Motor neuron (in vitro differentiated cells): ENCODE measurements around the gene CHRNB2. TPM values are rescaled to one million over a fixed set of nuclear protein-coding genes. Genes with fewer than 3 reads are reported as not detected.

Source experiments
- ATAC-seq, 8 experiments: fragments of 200-7000 bp; cut with Tn5 transposase; replicated peaks in 6 of 8; 2 replicates each; pipeline ENCODE4 v1.8.0; 2021; ENCODE audit warnings: mild to moderate bottlenecking in 8 of 8, moderate library complexity in 8 of 8
- H3K27ac ChIP-seq, 2 donors: fragments of 250-450 bp; sonication (Bioruptor Pico); 2 replicates each; pipeline ENCODE4 v1.9.0; 2021; ENCODE audit warnings: antibody characterized with exemption in 2 of 2, mild to moderate bottlenecking in 2 of 2, moderate library complexity in 1 of 2
- H3K4me1 ChIP-seq, 2 donors: fragments of 250-450 bp; sonication (Bioruptor Pico); replicated peaks in 1 of 2; 2 replicates each; pipeline ENCODE4 v1.6.1; 2021; ENCODE audit warnings: antibody characterized with exemption in 2 of 2, mild to moderate bottlenecking in 2 of 2, moderate library complexity in 1 of 2
- H3K4me3 ChIP-seq, 5 donors: fragments of 250-450 bp; sonication (Bioruptor Pico); 2 replicates each; pipeline ENCODE4 v1.9.0; 2021; ENCODE audit warnings: antibody characterized with exemption in 5 of 5, mild to moderate bottlenecking in 5 of 5, moderate library complexity in 4 of 5
- WGBS, 10 experiments: fragments of 450-650 bp; shearing (Covaris generic); methylation state at CpG; one replicate each; pipeline ENCODE4 v1.0.0; 2022; 5-methylcytosine and 5-hydroxymethylcytosine counted together
- in situ Hi-C, 9 experiments: fragments of 400-800 bp; cut with MboI; loops; one replicate each; pipeline ENCODE4 v1.15.0; 2021; ENCODE audit warnings: low sequenced_read_pairs in 9 of 9, low pct_unique_long_range_greater_than_20kb in 2 of 9; ENCODE audit not compliant: unreplicated experiment in 9 of 9
- total RNA-seq, 8 experiments: library from RNA; unstranded; fragments of 300-600 nt; gene quantifications; 2 replicates each; pipeline versions ENCODE4 v1.2.3 to v1.2.4, GENCODE V29; 2022

Gene CHRNB2
- total RNA-seq, 8 experiments from 2014 or later: 0.81 to 31.9 (median 11.6) TPM

- no peak overlapping the region for H3K27ac ChIP-seq
- H3K4me3 ChIP-seq: no peak overlapping the region
- in situ Hi-C loops: no loop called here
- H3K4me1 ChIP-seq: peaks cover 24 to 25% of the 10 kb centered on the region in 2 donors
- WGBS, 10 experiments: 48 to 74% (median 60%) methylated on average over 1 to 12 of the region's 12 CpGs; no CpG with 5 or more reads in 1 of the 10 experiments
- peak in 3 of 8 experiments; percentile 7 to 40 (median 25) for ATAC-seq
Measured at GRCh38 chr1:154609398-154610380, 42.1 kb downstream of the CHRNB2 start.

- in situ Hi-C loops: no loop called here
- no peak overlapping the region for H3K27ac ChIP-seq
- peaks cover 24 to 25% of the 10 kb centered on the region in 2 donors for H3K4me1 ChIP-seq
- WGBS, 10 experiments: 0 to 89% (median 13%) methylated on average over 1 to 10 of the region's 10 CpGs
- ATAC-seq: peak in 3 of 8 experiments; percentile 16 to 33 (median 31)
- no peak overlapping the region for H3K4me3 ChIP-seq
Measured at GRCh38 chr1:154611150-154611862, 43.7 kb downstream of the CHRNB2 start.

- no peak for ATAC-seq
- H3K27ac ChIP-seq: no peak overlapping the region
- H3K4me3 ChIP-seq: no peak overlapping the region
- H3K4me1 ChIP-seq: peaks cover 10 to 14% of the 10 kb centered on the region in 2 donors
- in situ Hi-C loops: no loop called here
- 93 to 100% (median 98%) methylated on average over 1 to 4 of the region's 4 CpGs; no CpG with 5 or more reads in 2 of the 10 experiments for WGBS, 10 experiments
Measured at GRCh38 chr1:154614247-154614646, 46.7 kb downstream of the CHRNB2 start.

GRCh38 chr1:154614901-154615300, 47.3 kb downstream of the CHRNB2 start:
- peaks cover 7 to 13% of the 10 kb centered on the region in 2 donors for H3K4me1 ChIP-seq
- 67 to 100% (median 89%) methylated on average over 1 to 6 of the region's 6 CpGs; no CpG with 5 or more reads in 2 of the 10 experiments for WGBS, 10 experiments
- in situ Hi-C loops: no loop called here
- ATAC-seq: no peak
- H3K27ac ChIP-seq: no peak overlapping the region
- no peak overlapping the region for H3K4me3 ChIP-seq

- peaks cover 7 to 13% of the 10 kb centered on the region in 2 donors for H3K4me1 ChIP-seq
- H3K27ac ChIP-seq: no peak overlapping the region
- 67 to 100% (median 96%) methylated on average over 1 to 4 of the region's 4 CpGs; no CpG with 5 or more reads in 1 of the 10 experiments for WGBS, 10 experiments
- in situ Hi-C loops: no loop called here
- ATAC-seq: no peak
- no peak overlapping the region for H3K4me3 ChIP-seq
Measured at GRCh38 chr1:154615411-154615810, 47.8 kb downstream of the CHRNB2 start.

- peaks cover 2 to 3% of the 10 kb centered on the region in 2 donors for H3K4me1 ChIP-seq
- ATAC-seq: no peak
- H3K27ac ChIP-seq: no peak overlapping the region
- 76 to 100% (median 92%) methylated on average over 1 to 5 of the region's 5 CpGs; no CpG with 5 or more reads in 3 of the 10 experiments for WGBS, 10 experiments
- H3K4me3 ChIP-seq: no peak overlapping the region
- in situ Hi-C loops: no loop called here
Measured at GRCh38 chr1:154616659-154617345, 49.2 kb downstream of the CHRNB2 start.

GRCh38 chr1:154619181-154619948, 51.8 kb downstream of the CHRNB2 start:
- in situ Hi-C loops: no loop called here
- no peak overlapping the region for H3K4me3 ChIP-seq
- no peak overlapping the region for H3K27ac ChIP-seq
- peaks cover 0 to 5% of the 10 kb centered on the region in 2 donors for H3K4me1 ChIP-seq
- peak in 3 of 8 experiments; percentile 8 to 38 (median 36) for ATAC-seq
- WGBS, 10 experiments: 76 to 100% (median 91%) methylated on average over 2 to 5 of the region's 5 CpGs

- Histone ChIP-seq H3K27ac (no peak overlapping the region), H3K4me1 (peaks cover 1 to 9% of the 10 kb centered on the region in 2 donors), H3K4me3 (no peak overlapping the region)
- ATAC-seq: no peak
- 60 to 100% (median 90%) methylated on average over 2 to 3 of the region's 3 CpGs for WGBS, 10 experiments
- in situ Hi-C loops: no loop called here
Measured at GRCh38 chr1:154620751-154621150, 53.2 kb downstream of the CHRNB2 start.

- in situ Hi-C loops: no loop called here
- Histone ChIP-seq H3K4me1 (peaks cover 12 to 16% of the 10 kb centered on the region in 2 donors), H3K27ac (no peak overlapping the region), H3K4me3 (no peak overlapping the region)
- ATAC-seq: peak in 2 of 8 experiments; percentile 22 to 33
- WGBS, 10 experiments: 40 to 100% (median 66%) methylated on average over 1 to 5 of the region's 5 CpGs; no CpG with 5 or more reads in 2 of the 10 experiments
Measured at GRCh38 chr1:154621875-154622274, 54.3 kb downstream of the CHRNB2 start.

GRCh38 chr1:154622503-154623039, 55.0 kb downstream of the CHRNB2 start:
- Histone ChIP-seq H3K27ac (no peak overlapping the region), H3K4me1 (peaks cover 12 to 16% of the 10 kb centered on the region in 2 donors), H3K4me3 (no peak overlapping the region)
- in situ Hi-C loops: no loop called here
- no peak for ATAC-seq

- no peak overlapping the region for H3K27ac ChIP-seq
- no peak overlapping the region for H3K4me3 ChIP-seq
- in situ Hi-C loops: no loop called here
- H3K4me1 ChIP-seq: peaks cover 12 to 16% of the 10 kb centered on the region in 2 donors
- WGBS, 10 experiments: 17 to 100% (median 73%) methylated on average over 1 to 2 of the region's 3 CpGs; no CpG with 5 or more reads in 4 of the 10 experiments
- ATAC-seq: no peak
Measured at GRCh38 chr1:154623358-154623757, 55.8 kb downstream of the CHRNB2 start.
